ENCODE measurements around the gene TMEM115. TPM values are rescaled to one million over a fixed set of nuclear protein-coding genes. Genes with fewer than 3 reads are reported as not detected.

The TMEM115 gene
- total and polyA plus RNA-seq, 2 of the 13 experiments (the other 11 are each of a cell fraction or from before 2014, with no cell fraction given), result 22.1 to 30.7 TPM

- TF ChIP-seq KLF12 (CRISPR knock-in tag; IDR thresholded peaks at IDR 0.05; ENCODE audit: borderline replicate concordance), result 0 out of 2 replicates have a peak, but pooled peaks have one; percentile 62
- TF ChIP-seq THAP7 (CRISPR knock-in tag; IDR thresholded peaks at IDR 0.05), result no peak
- TF ChIP-seq SRF (IDR thresholded peaks at IDR 0.05; ENCODE audit: low read depth, low read length), result no peak
- no peak for TF ChIP-seq ATAD3A (CRISPR knock-in tag; IDR thresholded peaks at IDR 0.05)
- TF ChIP-seq KMT2B (CRISPR knock-in tag; IDR thresholded peaks at IDR 0.05), result peak; percentile 83
- TF ChIP-seq IRF2 (CRISPR knock-in tag; IDR thresholded peaks at IDR 0.05), result peak; percentile 61
- TF ChIP-seq NFYC (CRISPR knock-in tag; IDR thresholded peaks at IDR 0.05), result peak; percentile 96
- peak; percentile 95 for TF ChIP-seq KAT8 (CRISPR knock-in tag; IDR thresholded peaks at IDR 0.05)
- TF ChIP-seq PAX8 (CRISPR knock-in tag; IDR thresholded peaks at IDR 0.05; ENCODE audit: borderline replicate concordance), result 0 out of 2 replicates have a peak, but pooled peaks have one; percentile 58
- no peak for TF ChIP-seq ZBTB4 (CRISPR knock-in tag; IDR thresholded peaks at IDR 0.05; ENCODE audit: borderline replicate concordance)
- TF ChIP-seq ZNF776 (CRISPR knock-in tag; IDR thresholded peaks at IDR 0.05), result no peak; the same call in 1 of the 2 replicates
- no peak for TF ChIP-seq PTBP1 (IDR thresholded peaks at IDR 0.05; ENCODE audit: low read depth, low read length, poor library complexity, severe bottlenecking)
- TF ChIP-seq ZNF3 (CRISPR knock-in tag; IDR thresholded peaks at IDR 0.05), result no peak
- peak; percentile 59; the same call in 1 of the 2 replicates for TF ChIP-seq CEBPB (IDR thresholded peaks at IDR 0.05; ENCODE audit: borderline replicate concordance, low read depth, low read length)
- TF ChIP-seq ZNF20 (CRISPR knock-in tag; IDR thresholded peaks at IDR 0.05), result no peak
- no peak for TF ChIP-seq ATRX (CRISPR knock-in tag; IDR thresholded peaks at IDR 0.05; ENCODE audit: borderline replicate concordance)
- TF ChIP-seq LCORL (IDR thresholded peaks at IDR 0.05), result no peak
- TF ChIP-seq LCORL (CRISPR knock-in tag; IDR thresholded peaks at IDR 0.05), result peak; percentile 50; the same call in 1 of the 2 replicates
- 0 out of 2 replicates have a peak, but pooled peaks have one; percentile 4 for TF ChIP-seq GTF3A (CRISPR knock-in tag; conservative IDR thresholded peaks at IDR 0.05)
- no peak for TF ChIP-seq ZNF101 (CRISPR knock-in tag; IDR thresholded peaks at IDR 0.05; ENCODE audit: borderline replicate concordance, low read depth)
- peak; percentile 85 for TF ChIP-seq RFXAP (CRISPR knock-in tag; IDR thresholded peaks at IDR 0.05; ENCODE audit: borderline replicate concordance)
- no peak; the same call in 1 of the 2 replicates for TF ChIP-seq ZNF768 (CRISPR knock-in tag; IDR thresholded peaks at IDR 0.05)
- peak; percentile 53; the same call in 1 of the 2 replicates for TF ChIP-seq CHD2 (IDR thresholded peaks at IDR 0.05; ENCODE audit: low read depth, low read length)
- no peak for TF ChIP-seq HES4 (CRISPR knock-in tag; IDR thresholded peaks at IDR 0.05; ENCODE audit: borderline replicate concordance)
- TF ChIP-seq ETV5 (CRISPR knock-in tag; IDR thresholded peaks at IDR 0.05; ENCODE audit: borderline replicate concordance), result peak; percentile 62
- peak; percentile 81; the same call in 1 of the 2 replicates for TF ChIP-seq GMEB1 (CRISPR knock-in tag; IDR thresholded peaks at IDR 0.05; ENCODE audit: borderline replicate concordance)
Measured at GRCh38 chr3:50327943-50328691, 31.2 kb downstream of the TMEM115 start, which contains the start of gene TUSC2 (continued).

Measured in HepG2 (cell line).